ENCODE measurements around the gene CORO6.

DNA sequence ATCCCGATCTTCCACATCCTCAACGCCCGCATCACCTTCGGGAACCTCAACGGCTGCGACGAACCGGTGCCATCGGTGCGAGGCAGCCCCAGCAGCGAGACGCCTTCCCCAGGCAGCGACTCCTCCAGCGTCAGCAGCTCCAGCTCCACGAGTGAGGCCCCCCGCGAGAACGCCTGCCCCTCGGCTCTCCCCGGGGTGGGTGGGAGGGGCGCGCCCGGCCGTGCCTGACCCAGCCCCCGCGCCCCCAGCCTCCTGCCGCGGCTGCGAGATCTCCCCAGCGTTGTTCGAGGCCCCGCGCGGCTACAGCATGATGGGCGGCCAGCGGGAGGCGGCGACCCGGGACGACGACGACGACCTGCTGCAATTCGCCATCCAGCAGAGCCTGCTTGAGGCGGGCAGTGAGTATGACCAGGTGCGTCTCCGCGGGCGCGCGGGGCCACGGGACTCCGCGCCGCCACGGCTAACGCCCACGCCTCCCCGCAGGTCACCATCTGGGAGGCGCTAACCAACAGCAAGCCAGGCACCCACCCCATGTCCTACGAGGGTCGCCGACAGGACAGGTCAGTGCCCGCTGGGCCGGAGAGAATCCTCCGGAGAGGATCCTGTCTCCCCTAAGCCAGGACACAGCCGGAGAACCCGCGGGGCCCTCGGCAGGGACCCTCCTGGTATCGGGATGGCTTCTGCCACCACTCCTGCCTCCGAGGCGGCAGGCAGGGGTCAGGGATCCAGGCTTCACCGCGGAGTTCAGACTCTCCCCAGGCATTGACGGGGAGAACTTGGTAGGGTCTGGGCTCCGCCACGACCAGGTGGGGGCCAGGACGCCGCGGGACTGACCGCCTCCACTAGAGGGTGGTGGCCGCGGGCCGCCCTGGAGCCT lies 10.1 kb downstream of the CORO6 start:
- TF ChIP-seq BHLHE40 (IDR thresholded peaks at IDR 0.05; ENCODE audit: low read depth, low read length), result no peak
- TF ChIP-seq, protein P1, sequence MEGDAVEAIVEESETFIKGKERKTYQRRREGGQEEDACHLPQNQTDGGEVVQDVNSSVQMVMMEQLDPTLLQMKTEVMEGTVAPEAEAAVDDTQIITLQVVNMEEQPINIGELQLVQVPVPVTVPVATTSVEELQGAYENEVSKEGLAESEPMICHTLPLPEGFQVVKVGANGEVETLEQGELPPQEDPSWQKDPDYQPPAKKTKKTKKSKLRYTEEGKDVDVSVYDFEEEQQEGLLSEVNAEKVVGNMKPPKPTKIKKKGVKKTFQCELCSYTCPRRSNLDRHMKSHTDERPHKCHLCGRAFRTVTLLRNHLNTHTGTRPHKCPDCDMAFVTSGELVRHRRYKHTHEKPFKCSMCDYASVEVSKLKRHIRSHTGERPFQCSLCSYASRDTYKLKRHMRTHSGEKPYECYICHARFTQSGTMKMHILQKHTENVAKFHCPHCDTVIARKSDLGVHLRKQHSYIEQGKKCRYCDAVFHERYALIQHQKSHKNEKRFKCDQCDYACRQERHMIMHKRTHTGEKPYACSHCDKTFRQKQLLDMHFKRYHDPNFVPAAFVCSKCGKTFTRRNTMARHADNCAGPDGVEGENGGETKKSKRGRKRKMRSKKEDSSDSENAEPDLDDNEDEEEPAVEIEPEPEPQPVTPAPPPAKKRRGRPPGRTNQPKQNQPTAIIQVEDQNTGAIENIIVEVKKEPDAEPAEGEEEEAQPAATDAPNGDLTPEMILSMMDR (conservative IDR thresholded peaks at IDR 0.05; ENCODE audit: low read depth, low read length), result no peak
- no peak for TF ChIP-seq MAZ (IDR thresholded peaks at IDR 0.05; ENCODE audit: borderline replicate concordance, low read depth, low read length)
- TF ChIP-seq CHD1 (IDR thresholded peaks at IDR 0.05; ENCODE audit: low read depth, low read length), result no peak
